ENCODE results near the gene GTF3C1. TPM values are rescaled to one million over a fixed set of nuclear protein-coding genes. Genes with fewer than 3 reads are reported as not detected.

Gene GTF3C1
- total RNA-seq, 1 experiment from 2014 or later, result 107 TPM

DNA sequence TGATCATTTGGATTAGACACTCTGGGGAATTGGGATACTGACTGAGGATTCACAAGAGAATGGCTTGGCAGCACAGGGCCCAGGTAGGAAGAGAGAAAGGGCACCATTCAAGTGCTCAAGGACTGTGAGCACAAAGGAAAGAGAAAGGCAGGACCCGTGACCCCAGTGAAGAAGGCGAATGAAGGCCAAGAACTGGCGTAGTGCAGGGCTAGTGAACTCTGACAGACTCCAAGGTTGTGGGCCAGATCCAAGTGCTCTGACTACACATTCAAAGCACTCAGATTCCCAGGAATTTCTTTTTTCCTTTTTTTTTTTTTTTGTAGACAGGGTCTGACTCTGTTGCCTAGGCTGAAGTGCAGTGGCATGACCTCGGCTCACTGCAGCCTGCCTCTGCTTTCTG is 5.0 kb downstream of the GTF3C1 start:
- Histone ChIP-seq H3K27me3 (ENCODE audit: control insufficient read depth, insufficient read depth, low read length) (no peaks in the 10 kb centered on the region), H3K36me3 (replicated peaks; ENCODE audit: control insufficient read depth, insufficient read depth, low read length) (peaks cover 36% of the 10 kb centered on the region), H3K4me3 (ENCODE audit: insufficient read depth, low read depth, low read length) (no peak overlapping the region)
- no peak for DNase-seq

DNA sequence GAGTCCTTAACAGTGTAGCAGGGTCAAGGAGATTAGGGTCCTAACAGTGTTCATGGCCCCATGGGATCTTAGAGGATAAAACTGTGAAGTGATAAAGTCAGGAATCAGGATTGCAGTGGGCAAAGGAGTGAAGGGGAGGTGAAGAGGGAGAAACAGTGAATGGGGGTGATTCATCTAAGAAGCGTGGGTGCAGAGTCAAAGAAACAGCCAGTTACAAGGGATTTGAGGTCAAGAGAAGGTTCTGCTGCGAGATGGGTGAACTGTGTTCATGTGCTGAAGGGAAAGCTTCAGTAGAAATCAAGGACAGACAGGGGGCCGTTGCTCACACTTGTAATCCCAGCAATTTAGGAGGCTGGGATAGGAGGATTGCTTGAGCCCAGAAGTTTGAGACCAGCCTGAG is 5.9 kb downstream of the GTF3C1 start:
- H3K27me3 ChIP-seq (ENCODE audit: control insufficient read depth, insufficient read depth, low read length), result no peaks in the 10 kb centered on the region
- no peak for DNase-seq
- H3K4me3 ChIP-seq (ENCODE audit: insufficient read depth, low read depth, low read length), result no peak overlapping the region
- H3K36me3 ChIP-seq (replicated peaks; ENCODE audit: control insufficient read depth, insufficient read depth, low read length), result peaks cover 41% of the 10 kb centered on the region

DNA sequence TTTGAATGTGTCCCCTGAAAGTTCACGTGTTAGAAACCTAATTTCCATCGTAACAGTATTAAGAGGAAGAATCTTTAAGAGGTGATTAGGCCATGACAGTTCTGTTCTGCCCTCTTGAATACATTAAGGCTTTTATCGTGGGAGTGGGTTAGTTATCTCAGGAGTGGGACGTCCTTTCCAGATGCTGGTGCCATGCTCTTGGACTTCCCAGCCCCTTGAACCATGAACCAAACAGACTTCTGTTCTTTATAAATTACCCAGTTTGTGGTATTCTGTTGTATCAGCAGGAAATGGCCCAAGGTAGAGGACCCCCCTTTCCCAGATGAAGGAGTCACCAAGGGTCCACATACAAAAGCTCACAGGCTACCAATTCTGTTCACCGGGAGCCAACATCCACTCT is 10.1 kb downstream of the GTF3C1 start:
- Histone ChIP-seq H3K4me3 (ENCODE audit: insufficient read depth, low read depth, low read length) (no peak overlapping the region), H3K36me3 (replicated peaks; ENCODE audit: control insufficient read depth, insufficient read depth, low read length) (peaks cover 52% of the 10 kb centered on the region), H3K27me3 (ENCODE audit: control insufficient read depth, insufficient read depth, low read length) (no peaks in the 10 kb centered on the region)
- no peak for DNase-seq

GRCh38 chr16:27539120-27539519 is 10.6 kb downstream of the GTF3C1 start:
- no peaks in the 10 kb centered on the region for H3K27me3 ChIP-seq (ENCODE audit: control insufficient read depth, insufficient read depth, low read length)
- DNase-seq, result no peak
- peaks cover 48% of the 10 kb centered on the region for H3K36me3 ChIP-seq (replicated peaks; ENCODE audit: control insufficient read depth, insufficient read depth, low read length)
- no peak overlapping the region for H3K4me3 ChIP-seq (ENCODE audit: insufficient read depth, low read depth, low read length)

- Histone ChIP-seq H3K4me3 (ENCODE audit: insufficient read depth, low read depth, low read length) (no peak overlapping the region), H3K27me3 (ENCODE audit: control insufficient read depth, insufficient read depth, low read length) (no peaks in the 10 kb centered on the region), H3K36me3 (replicated peaks; ENCODE audit: control insufficient read depth, insufficient read depth, low read length) (peaks cover 44% of the 10 kb centered on the region)
- DNase-seq, result no peak
These were observed 11.2 kb downstream of the GTF3C1 start for GRCh38 chr16:27538528-27538927.

- Histone ChIP-seq H3K27me3 (ENCODE audit: control insufficient read depth, insufficient read depth, low read length) (no peaks in the 10 kb centered on the region), H3K36me3 (replicated peaks; ENCODE audit: control insufficient read depth, insufficient read depth, low read length) (peaks cover 46% of the 10 kb centered on the region), H3K4me3 (ENCODE audit: insufficient read depth, low read depth, low read length) (no peak overlapping the region)
- no peak for DNase-seq
These were observed 15.5 kb downstream of the GTF3C1 start for GRCh38 chr16:27534256-27534655.

DNA sequence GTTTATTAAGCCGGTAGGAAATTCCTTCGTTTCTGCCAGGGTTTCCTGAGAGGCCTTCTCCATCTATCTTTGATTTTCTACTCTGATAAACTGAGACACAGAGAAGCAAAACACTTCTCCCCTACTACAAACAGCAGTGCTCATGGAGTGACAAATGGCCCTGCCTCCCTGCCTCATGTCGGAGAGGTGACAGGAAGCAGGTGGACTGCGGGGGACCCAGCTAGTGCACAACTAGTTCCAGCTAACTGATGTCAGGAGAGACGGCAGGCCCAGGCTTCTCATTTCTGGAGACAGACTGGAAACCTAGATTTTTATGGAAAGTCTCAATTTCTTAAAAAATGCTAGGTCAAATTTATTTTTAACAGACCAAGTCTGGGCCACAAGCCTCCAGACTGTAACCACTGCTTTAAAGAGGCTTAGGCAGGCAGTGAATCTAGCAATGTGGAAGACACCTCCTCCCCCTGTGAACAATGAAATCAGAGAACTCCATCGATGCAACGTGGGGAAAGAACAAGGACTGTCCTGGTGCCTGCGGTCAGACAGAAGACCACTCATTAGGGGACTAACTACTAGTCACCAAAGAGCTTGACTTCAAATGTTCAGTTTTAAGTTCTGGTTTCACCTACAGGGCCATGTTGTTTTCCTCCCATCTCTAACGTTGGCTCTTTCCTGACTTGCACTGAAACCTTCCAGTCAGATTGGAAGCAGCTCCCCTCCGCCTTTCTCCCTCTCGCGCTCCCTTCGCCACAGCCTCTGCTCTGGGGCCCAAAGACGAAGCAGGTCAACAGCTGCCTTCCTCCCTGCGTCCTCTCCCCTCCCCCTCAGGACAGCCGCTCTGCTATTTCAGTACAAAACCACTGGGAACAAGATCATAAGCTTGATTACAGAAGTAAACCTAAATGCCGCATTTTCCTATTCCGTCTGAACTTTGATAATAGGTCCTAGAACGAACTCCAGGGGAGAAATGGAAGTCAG is 17.6 kb downstream of the GTF3C1 start:
- peaks cover 45% of the 10 kb centered on the region for H3K36me3 ChIP-seq (replicated peaks; ENCODE audit: control insufficient read depth, insufficient read depth, low read length)
- H3K4me3 ChIP-seq (ENCODE audit: insufficient read depth, low read depth, low read length), result no peak overlapping the region
- H3K27me3 ChIP-seq (ENCODE audit: control insufficient read depth, insufficient read depth, low read length), result no peaks in the 10 kb centered on the region
- no peak for DNase-seq

- H3K27me3 ChIP-seq (ENCODE audit: control insufficient read depth, insufficient read depth, low read length), result no peaks in the 10 kb centered on the region
- peaks cover 42% of the 10 kb centered on the region for H3K36me3 ChIP-seq (replicated peaks; ENCODE audit: control insufficient read depth, insufficient read depth, low read length)
- H3K4me3 ChIP-seq (ENCODE audit: insufficient read depth, low read depth, low read length), result no peak overlapping the region
These were observed 18.5 kb downstream of the GTF3C1 start for GRCh38 chr16:27531186-27531585.

GRCh38 chr16:27529962-27530361 is 19.8 kb downstream of the GTF3C1 start:
- H3K27me3 ChIP-seq (ENCODE audit: control insufficient read depth, insufficient read depth, low read length), result no peaks in the 10 kb centered on the region
- H3K4me3 ChIP-seq (ENCODE audit: insufficient read depth, low read depth, low read length), result no peak overlapping the region
- peaks cover 41% of the 10 kb centered on the region for H3K36me3 ChIP-seq (replicated peaks; ENCODE audit: control insufficient read depth, insufficient read depth, low read length)
- no peak for DNase-seq

More at GRCh38 chr16:27531186-27531585, 18.5 kb downstream of the GTF3C1 start:
- DNase-seq, result no peak

DNA sequence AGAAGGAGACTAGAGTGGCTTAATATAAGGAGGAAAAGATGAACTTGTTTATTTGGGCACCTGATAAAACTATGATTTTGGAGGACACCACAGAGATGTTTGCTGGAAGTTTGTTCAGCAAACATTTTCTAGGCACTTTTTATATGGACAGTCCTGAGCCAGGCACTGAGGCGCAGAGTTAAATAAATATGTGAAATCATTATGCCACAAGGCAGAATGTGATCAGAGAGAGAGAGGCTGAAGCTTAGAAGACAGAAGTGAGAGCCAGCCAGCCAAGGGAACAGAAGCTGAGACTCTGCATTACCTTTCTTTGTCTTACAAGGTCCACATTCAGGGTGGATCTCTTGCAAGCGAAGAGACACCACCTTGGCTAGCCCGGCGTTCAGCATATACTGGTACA is 21.4 kb downstream of the GTF3C1 start:
- H3K4me3 ChIP-seq (ENCODE audit: insufficient read depth, low read depth, low read length), result no peak overlapping the region
- no peaks in the 10 kb centered on the region for H3K27me3 ChIP-seq (ENCODE audit: control insufficient read depth, insufficient read depth, low read length)
- H3K36me3 ChIP-seq (replicated peaks; ENCODE audit: control insufficient read depth, insufficient read depth, low read length), result peaks cover 44% of the 10 kb centered on the region
- DNase-seq, result no peak

DNA sequence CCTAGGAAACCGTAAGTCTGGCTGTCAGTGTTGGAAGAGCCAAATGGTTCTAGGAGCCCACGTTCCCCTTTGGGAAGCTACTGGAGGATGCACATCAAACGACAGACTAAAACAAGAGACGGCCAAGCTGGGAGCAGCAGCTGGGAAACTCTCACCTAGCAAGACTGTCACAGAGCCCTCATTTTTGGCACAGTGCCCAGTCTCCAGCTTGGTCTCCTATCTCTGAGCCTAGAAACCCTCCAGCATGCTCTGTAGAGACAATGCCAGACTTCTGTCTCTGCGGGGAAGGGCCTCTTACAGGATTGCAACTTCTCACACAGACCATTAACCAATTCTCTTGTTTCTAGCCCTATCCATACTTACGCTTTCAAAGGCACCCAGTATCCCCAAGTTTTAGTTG is 23.5 kb downstream of the GTF3C1 start:
- no peak overlapping the region for H3K4me3 ChIP-seq (ENCODE audit: insufficient read depth, low read depth, low read length)
- peaks cover 37% of the 10 kb centered on the region for H3K36me3 ChIP-seq (replicated peaks; ENCODE audit: control insufficient read depth, insufficient read depth, low read length)

GRCh38 chr16:27522173-27522707 is 27.5 kb downstream of the GTF3C1 start:
- H3K4me3 ChIP-seq (ENCODE audit: insufficient read depth, low read depth, low read length), result no peak overlapping the region
- peaks cover 18% of the 10 kb centered on the region for H3K36me3 ChIP-seq (replicated peaks; ENCODE audit: control insufficient read depth, insufficient read depth, low read length)
- H3K27me3 ChIP-seq (ENCODE audit: control insufficient read depth, insufficient read depth, low read length), result no peaks in the 10 kb centered on the region
- DNase-seq, result no peak

More for the DNA sequence above, 23.5 kb downstream of the GTF3C1 start:
- H3K27me3 ChIP-seq (ENCODE audit: control insufficient read depth, insufficient read depth, low read length), result no peaks in the 10 kb centered on the region
- DNase-seq, result no peak

DNA sequence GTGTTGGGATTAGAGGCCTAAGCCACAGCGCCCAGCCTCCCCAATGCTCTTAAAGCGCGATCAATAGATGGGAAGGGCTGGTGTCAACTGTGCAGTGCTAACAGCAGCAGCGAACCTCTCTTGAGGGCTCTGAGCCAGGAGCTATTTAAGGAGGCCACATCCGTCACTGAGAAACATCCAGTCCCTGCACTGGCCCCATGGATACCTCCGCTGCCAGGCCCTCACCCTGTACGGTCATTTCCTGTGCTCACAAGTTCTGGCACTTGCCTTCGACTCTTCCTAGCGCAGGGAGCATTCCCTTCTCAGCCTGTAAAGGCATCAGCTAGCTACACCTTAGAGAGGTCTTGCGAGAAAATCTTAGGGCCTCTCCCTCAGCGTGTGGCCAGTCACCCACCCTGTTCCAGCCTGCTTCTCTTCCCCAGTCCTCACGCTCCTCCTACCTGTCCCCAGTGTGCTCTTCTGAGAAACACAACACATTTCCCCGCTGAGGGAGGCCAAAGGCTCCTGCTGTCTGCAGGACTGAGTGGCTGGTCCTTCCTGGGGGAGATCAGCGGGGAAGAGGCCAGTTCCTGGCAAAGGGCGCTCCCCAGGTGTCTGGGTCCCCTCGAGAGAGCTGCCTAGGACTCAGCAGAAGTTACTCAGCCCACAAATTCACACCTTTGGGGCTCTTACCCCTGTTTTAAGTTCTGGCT is 28.6 kb downstream of the GTF3C1 start:
- Histone ChIP-seq H3K4me3 (ENCODE audit: insufficient read depth, low read depth, low read length) (no peak overlapping the region), H3K27me3 (ENCODE audit: control insufficient read depth, insufficient read depth, low read length) (no peaks in the 10 kb centered on the region), H3K36me3 (replicated peaks; ENCODE audit: control insufficient read depth, insufficient read depth, low read length) (peaks cover 12% of the 10 kb centered on the region)
- no peak for DNase-seq

DNA sequence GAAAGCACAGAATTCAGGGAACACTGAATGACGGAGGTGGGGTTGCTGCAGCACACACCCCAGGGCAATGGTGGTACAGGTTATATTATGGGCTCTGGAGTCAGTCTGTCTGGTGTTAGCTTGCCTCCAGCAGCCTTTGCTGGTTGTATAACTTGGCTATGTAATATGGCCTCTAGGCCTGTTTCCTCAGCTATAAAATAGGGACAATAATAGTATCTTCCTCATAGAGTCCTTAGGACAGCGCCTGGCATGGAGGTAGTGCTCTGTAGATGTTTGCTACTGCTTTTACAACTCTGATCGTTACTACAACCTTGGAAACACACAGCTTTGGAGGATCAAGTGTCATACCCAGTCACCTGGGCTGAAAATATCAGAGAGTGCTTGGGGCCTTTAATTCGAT is 31.5 kb downstream of the GTF3C1 start:
- H3K27me3 ChIP-seq (ENCODE audit: control insufficient read depth, insufficient read depth, low read length), result no peaks in the 10 kb centered on the region
- peaks cover 9% of the 10 kb centered on the region for H3K36me3 ChIP-seq (replicated peaks; ENCODE audit: control insufficient read depth, insufficient read depth, low read length)
- H3K4me3 ChIP-seq (ENCODE audit: insufficient read depth, low read depth, low read length), result no peak overlapping the region
- DNase-seq, result no peak

DNA sequence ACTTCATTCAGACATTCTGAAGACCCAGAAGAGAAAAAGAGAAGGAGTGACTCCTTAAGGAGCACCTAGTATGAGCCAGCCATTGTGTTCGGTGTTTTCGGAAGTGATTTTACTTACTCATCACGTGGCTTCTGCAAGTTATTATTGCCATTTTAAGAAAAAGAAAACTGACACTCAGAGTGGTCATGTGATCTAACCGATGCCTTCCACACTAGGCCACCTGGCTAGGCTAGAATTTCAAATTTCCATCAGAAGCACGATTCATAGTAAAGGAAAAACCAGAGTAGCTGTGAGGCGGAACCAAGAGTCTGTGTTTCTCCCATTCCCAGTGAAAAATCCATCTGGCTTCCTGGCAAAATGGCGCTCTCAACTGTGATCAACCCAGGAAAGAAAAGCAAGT is 32.0 kb downstream of the GTF3C1 start:
- peaks cover 9% of the 10 kb centered on the region for H3K36me3 ChIP-seq (replicated peaks; ENCODE audit: control insufficient read depth, insufficient read depth, low read length)
- DNase-seq, result no peak

More for the DNA sequence above, 32.0 kb downstream of the GTF3C1 start:
- no peak overlapping the region for H3K4me3 ChIP-seq (ENCODE audit: insufficient read depth, low read depth, low read length)
- H3K27me3 ChIP-seq (ENCODE audit: control insufficient read depth, insufficient read depth, low read length), result no peaks in the 10 kb centered on the region

All from H7 (cell line).